ENCODE results near the gene METTL8.

The METTL8 gene

DNA sequence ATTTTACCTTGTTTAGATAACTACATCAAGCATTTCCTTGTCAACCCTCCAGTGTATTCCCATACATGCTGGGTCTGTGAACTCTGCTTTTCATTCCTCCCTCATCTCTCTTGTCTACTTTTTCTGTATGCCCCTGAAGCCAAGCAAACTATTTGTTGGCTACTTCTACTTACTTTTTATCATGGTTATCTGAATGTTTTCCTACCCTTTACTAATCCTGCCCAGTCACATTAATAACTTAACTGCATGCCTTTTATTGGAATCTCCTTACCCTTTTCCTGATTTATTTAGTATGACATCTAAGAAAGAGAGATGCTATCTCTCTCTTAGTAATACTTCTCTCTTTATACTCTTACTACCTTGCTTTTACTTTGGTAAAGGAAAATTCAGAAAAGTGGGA lies 17.3 kb upstream of the METTL8 start:
- no peaks in the 10 kb centered on the region for H3K4me1 ChIP-seq (ENCODE audit: control insufficient read depth, insufficient read depth, low read length)
- H3K27ac ChIP-seq (ENCODE audit: low read depth, low read length), result no peak overlapping the region
- no peak overlapping the region for H3K9ac ChIP-seq (ENCODE audit: low read length)
- no peak overlapping the region for H3K4me3 ChIP-seq (ENCODE audit: low read depth, low read length)
- no peaks in the 10 kb centered on the region for H3K27me3 ChIP-seq (ENCODE audit: control insufficient read depth, insufficient read depth, low read length)
- H3K9me3 ChIP-seq (ENCODE audit: control insufficient read depth, insufficient read depth, low read depth, low read length), result no peaks in the 10 kb centered on the region
- peaks cover 73% of the 10 kb centered on the region for H3K36me3 ChIP-seq (ENCODE audit: control insufficient read depth, insufficient read depth, low read length)

- H3K4me3 ChIP-seq (ENCODE audit: low read depth, low read length), result no peak overlapping the region
- no peaks in the 10 kb centered on the region for H3K4me1 ChIP-seq (ENCODE audit: control insufficient read depth, insufficient read depth, low read length)
- peaks cover 66% of the 10 kb centered on the region for H3K36me3 ChIP-seq (ENCODE audit: control insufficient read depth, insufficient read depth, low read length)
- H3K9ac ChIP-seq (ENCODE audit: low read length), result no peak overlapping the region
- no peaks in the 10 kb centered on the region for H3K9me3 ChIP-seq (ENCODE audit: control insufficient read depth, insufficient read depth, low read depth, low read length)
- no peaks in the 10 kb centered on the region for H3K27me3 ChIP-seq (ENCODE audit: control insufficient read depth, insufficient read depth, low read length)
- no peak overlapping the region for H3K27ac ChIP-seq (ENCODE audit: low read depth, low read length)
Measured at GRCh38 chr2:171447675-171448074, 13.9 kb upstream of the METTL8 start.

DNA sequence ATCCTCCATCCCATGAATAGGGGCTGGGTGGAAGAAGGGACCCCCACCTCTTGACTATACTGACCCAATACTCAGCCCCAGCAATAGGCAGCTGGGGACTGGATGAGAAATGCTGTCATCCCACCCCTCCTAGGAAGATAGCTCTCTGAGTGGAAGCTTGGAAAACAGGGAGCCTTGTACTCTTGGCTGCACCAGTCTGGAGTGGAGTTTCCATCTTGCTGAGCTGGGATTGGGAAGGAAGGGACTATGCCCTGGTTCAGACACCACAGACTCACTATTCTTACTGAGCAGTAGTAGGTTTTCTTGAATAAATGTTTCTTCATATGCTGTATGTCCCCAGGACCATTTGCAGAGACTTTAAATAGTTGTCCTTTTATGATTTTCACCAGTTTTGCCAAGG lies 7.7 kb upstream of the METTL8 start:
- no peak overlapping the region for H3K27ac ChIP-seq (ENCODE audit: low read depth, low read length)
- no peak overlapping the region for H3K4me3 ChIP-seq (ENCODE audit: low read depth, low read length)
- H3K4me1 ChIP-seq (ENCODE audit: control insufficient read depth, insufficient read depth, low read length), result no peaks in the 10 kb centered on the region
- H3K27me3 ChIP-seq (ENCODE audit: control insufficient read depth, insufficient read depth, low read length), result no peaks in the 10 kb centered on the region
- H3K9me3 ChIP-seq (ENCODE audit: control insufficient read depth, insufficient read depth, low read depth, low read length), result no peaks in the 10 kb centered on the region
- H3K36me3 ChIP-seq (ENCODE audit: control insufficient read depth, insufficient read depth, low read length), result peaks cover 78% of the 10 kb centered on the region
- no peak overlapping the region for H3K9ac ChIP-seq (ENCODE audit: low read length)

GRCh38 chr2:171436307-171436706 lies 2.5 kb upstream of the METTL8 start:
- Histone ChIP-seq H3K27me3 (ENCODE audit: control insufficient read depth, insufficient read depth, low read length) (no peaks in the 10 kb centered on the region), H3K9ac (ENCODE audit: low read length) (no peak overlapping the region), H3K36me3 (ENCODE audit: control insufficient read depth, insufficient read depth, low read length) (peaks cover 55% of the 10 kb centered on the region), H3K4me3 (ENCODE audit: low read depth, low read length) (no peak overlapping the region), H3K9me3 (ENCODE audit: control insufficient read depth, insufficient read depth, low read depth, low read length) (peaks cover 7% of the 10 kb centered on the region), H3K27ac (ENCODE audit: low read depth, low read length) (no peak overlapping the region), H3K4me1 (ENCODE audit: control insufficient read depth, insufficient read depth, low read length) (peaks cover 17% of the 10 kb centered on the region)

DNA sequence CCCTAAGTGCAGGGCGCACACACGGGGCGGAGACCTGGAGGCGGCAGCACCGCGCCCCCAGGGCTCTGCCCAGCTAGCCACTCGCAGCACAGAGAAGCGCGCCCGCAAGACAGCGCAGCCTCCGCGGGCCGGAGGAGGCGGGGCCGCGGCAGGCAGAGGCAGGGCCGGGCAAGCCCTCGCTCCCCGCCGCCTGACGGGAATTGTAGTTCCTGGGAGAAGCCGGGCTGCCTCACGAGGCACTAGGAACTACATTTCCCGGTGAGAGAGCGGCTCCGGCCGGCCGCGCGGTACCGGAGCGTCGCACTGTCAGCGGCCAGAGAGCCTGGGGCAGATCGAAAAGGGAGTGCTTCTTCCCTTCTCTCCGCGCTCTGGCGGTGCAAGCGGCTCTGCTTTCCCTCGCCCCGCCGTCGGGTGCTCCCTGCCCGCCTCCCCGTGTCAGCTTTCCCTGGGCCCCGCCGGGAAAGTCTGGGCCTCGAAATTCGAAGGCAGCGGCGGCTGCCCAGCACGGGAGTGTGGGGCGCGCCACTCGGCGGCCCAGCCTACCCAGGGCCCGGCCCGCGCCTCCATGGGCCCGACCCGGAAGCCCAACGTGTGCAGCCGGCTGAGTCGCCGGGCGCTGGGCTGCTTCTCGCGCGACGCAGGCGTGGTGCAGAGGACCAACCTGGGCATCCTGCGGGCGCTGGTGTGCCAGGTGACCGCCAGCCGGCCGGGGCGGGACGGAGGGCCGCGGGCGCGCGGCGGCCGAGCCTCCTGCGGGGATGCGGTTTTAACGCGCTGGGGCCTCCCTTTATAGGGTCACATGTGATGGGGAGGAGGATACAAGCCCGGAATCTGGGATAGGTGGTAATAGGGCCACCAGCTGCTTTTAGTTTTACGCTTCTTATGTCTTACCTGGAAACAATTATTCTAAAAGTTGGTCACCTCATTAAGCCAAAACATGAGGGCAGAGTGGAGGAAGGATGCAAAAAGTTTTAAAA lies 511 bp upstream of the METTL8 start, which contains the start of gene DCAF17:
DCAF17 (plus strand) TSS at position 214 of the 977 bp plus-strand sequence; CDS start at position 566, 352 bp downstream.
- H3K27me3 ChIP-seq (ENCODE audit: control insufficient read depth, insufficient read depth, low read length), result no peaks in the 10 kb centered on the region
- H3K27ac ChIP-seq (ENCODE audit: low read depth, low read length), result peak within 1 kb of the TSS; percentile 87
- H3K36me3 ChIP-seq (ENCODE audit: control insufficient read depth, insufficient read depth, low read length), result peaks cover 36% of the 10 kb centered on the region
- H3K4me3 ChIP-seq (ENCODE audit: low read depth, low read length), result peak within 1 kb of the TSS; percentile 84
- H3K9me3 ChIP-seq (ENCODE audit: control insufficient read depth, insufficient read depth, low read depth, low read length), result peaks cover 8% of the 10 kb centered on the region
- H3K9ac ChIP-seq (ENCODE audit: low read length), result peak within 1 kb of the TSS; percentile 87
- H3K4me1 ChIP-seq (ENCODE audit: control insufficient read depth, insufficient read depth, low read length), result peaks cover 25% of the 10 kb centered on the region

DNA sequence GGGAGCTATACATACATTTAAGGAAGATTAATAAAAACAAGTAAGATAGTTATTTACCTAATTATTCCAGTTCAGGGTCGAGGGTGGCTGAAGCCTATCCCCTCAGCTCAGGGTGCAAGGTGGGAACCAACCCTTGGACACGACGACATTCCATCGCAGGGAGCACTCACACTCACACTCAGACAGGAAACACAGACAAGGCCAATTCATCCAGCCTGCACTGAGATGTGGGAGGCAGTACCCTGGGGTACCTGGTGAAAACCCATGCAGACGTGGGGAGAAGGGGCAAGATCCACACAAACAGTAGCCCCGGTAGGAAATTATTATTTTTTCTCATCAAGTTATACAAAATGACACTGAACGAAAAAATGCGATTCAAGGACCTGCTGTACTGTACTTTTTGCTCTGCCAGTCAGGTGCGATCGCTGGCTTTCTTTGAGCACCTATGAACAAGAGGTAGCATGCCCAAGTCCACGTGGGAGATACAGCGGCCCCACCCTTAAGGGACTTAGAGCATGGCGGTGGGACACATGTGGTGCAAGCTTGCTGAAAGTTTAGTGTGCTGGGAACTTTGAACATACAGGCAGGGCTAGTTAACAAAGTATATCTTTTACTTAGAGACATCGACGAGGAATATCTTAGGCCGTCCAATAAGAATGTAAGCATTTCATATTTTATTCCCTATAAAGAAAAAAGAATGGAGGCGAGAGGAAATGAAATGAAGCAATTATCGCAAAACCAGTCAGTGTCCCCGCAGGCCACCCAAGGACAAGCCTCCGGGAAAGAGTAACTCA lies 624 bp downstream of the METTL8 start:
- Histone ChIP-seq H3K9ac (ENCODE audit: low read length) (peak overlapping the region; percentile 87), H3K27ac (ENCODE audit: low read depth, low read length) (peak overlapping the region; percentile 74), H3K4me1 (ENCODE audit: control insufficient read depth, insufficient read depth, low read length) (peaks cover 25% of the 10 kb centered on the region), H3K9me3 (ENCODE audit: control insufficient read depth, insufficient read depth, low read depth, low read length) (peaks cover 13% of the 10 kb centered on the region), H3K27me3 (ENCODE audit: control insufficient read depth, insufficient read depth, low read length) (no peaks in the 10 kb centered on the region), H3K4me3 (ENCODE audit: low read depth, low read length) (peak overlapping the region; percentile 84), H3K36me3 (ENCODE audit: control insufficient read depth, insufficient read depth, low read length) (peaks cover 24% of the 10 kb centered on the region)

- peaks cover 19% of the 10 kb centered on the region for H3K36me3 ChIP-seq (ENCODE audit: control insufficient read depth, insufficient read depth, low read length)
- H3K4me3 ChIP-seq (ENCODE audit: low read depth, low read length), result peak overlapping the region; percentile 84
- H3K27me3 ChIP-seq (ENCODE audit: control insufficient read depth, insufficient read depth, low read length), result no peaks in the 10 kb centered on the region
- peaks cover 13% of the 10 kb centered on the region for H3K9me3 ChIP-seq (ENCODE audit: control insufficient read depth, insufficient read depth, low read depth, low read length)
- H3K27ac ChIP-seq (ENCODE audit: low read depth, low read length), result peak overlapping the region; percentile 74
- peak overlapping the region; percentile 87 for H3K9ac ChIP-seq (ENCODE audit: low read length)
- H3K4me1 ChIP-seq (ENCODE audit: control insufficient read depth, insufficient read depth, low read length), result peaks cover 25% of the 10 kb centered on the region
Measured at GRCh38 chr2:171432206-171432968, 1.4 kb downstream of the METTL8 start.

DNA sequence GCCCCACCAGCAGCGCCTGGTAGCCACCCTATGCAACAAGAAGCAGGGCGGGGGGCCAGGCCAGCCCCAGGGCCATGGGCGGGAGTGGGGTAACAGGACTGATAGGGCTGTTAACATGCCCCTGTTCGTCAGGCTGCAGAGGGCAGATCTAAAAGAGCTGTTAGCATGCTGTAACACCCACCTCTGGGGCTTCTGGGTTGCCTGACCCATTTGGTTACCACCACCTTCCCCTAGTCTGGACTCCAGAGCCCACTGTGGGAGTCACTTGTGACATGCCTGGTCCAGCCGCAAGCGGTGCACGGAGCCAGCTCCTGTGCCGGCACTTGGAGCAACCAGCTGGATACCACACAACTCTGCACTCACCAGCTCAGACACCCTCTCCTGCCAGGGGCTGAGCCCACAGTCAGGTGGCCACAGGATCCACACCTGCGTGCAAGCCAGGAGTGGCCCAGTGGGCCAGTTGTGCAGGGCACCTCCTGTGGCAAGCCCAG lies 2.1 kb downstream of the METTL8 start:
- no peaks in the 10 kb centered on the region for H3K27me3 ChIP-seq (ENCODE audit: control insufficient read depth, insufficient read depth, low read length)
- H3K4me3 ChIP-seq (ENCODE audit: low read depth, low read length), result peak overlapping the region; percentile 84; the same call in 1 of the 2 replicates
- H3K9ac ChIP-seq (ENCODE audit: low read length), result peak overlapping the region; percentile 64
- H3K4me1 ChIP-seq (ENCODE audit: control insufficient read depth, insufficient read depth, low read length), result peaks cover 25% of the 10 kb centered on the region
- peaks cover 16% of the 10 kb centered on the region for H3K9me3 ChIP-seq (ENCODE audit: control insufficient read depth, insufficient read depth, low read depth, low read length)
- H3K27ac ChIP-seq (ENCODE audit: low read depth, low read length), result peak overlapping the region; percentile 58
- H3K36me3 ChIP-seq (ENCODE audit: control insufficient read depth, insufficient read depth, low read length), result peaks cover 12% of the 10 kb centered on the region

DNA sequence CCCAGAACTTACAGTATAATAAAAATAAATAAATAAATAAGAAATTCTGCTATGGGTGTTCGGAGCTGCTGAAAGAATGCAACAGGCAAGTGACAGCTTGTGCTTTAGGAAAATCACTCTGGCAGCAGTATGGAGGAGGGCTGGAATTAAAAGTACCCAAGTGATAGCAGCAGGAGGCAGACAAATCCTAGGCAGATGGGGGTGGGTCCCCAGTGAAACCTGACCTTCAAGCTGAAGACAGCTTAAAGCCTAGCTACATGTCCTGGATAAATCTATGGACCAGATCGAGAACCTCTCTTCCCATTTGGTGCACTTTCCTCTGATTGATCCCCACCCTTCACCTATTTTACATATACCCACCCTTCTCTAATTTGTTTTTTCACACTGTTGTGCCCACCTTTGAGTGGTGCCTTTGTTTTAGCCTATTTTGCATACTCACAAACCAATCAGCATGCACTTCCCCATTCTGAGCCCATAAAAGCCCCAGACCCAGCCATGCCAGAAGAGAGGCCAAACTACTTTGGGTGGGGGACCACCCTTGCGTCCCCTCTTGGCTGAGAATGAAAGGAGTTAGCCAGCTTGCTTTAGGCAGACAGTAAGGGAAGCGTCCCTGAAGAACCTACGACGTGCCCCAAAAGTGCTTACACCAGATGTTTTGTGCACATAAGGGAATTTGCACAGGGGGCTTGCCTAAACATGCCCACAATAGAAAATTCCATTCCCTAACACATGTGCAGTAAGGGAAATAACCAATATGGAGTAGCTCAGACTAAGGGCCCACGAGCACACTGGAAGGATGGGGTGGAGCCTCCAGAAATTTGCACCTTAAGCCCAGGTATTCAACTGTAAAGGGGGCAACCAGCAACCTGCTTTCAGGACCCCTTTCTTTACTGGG lies 3.0 kb downstream of the METTL8 start:
- peak overlapping the region; percentile 58; the same call in 1 of the 2 replicates for H3K27ac ChIP-seq (ENCODE audit: low read depth, low read length)
- H3K9me3 ChIP-seq (ENCODE audit: control insufficient read depth, insufficient read depth, low read depth, low read length), result peaks cover 11% of the 10 kb centered on the region
- peak overlapping the region; percentile 64 for H3K9ac ChIP-seq (ENCODE audit: low read length)
- no peak overlapping the region for H3K4me3 ChIP-seq (ENCODE audit: low read depth, low read length)
- H3K36me3 ChIP-seq (ENCODE audit: control insufficient read depth, insufficient read depth, low read length), result peaks cover 3% of the 10 kb centered on the region
- peaks cover 25% of the 10 kb centered on the region for H3K4me1 ChIP-seq (ENCODE audit: control insufficient read depth, insufficient read depth, low read length)
- no peaks in the 10 kb centered on the region for H3K27me3 ChIP-seq (ENCODE audit: control insufficient read depth, insufficient read depth, low read length)

Measured in HUES6 (cell line).